Transverse colon (tissue), 4 donors: ENCODE measurements around the gene DLG2. TPM values are rescaled to one million over a fixed set of nuclear protein-coding genes. Genes with fewer than 3 reads are reported as not detected.
"Not testable (repeated sequence)": the region's sequence is repeated elsewhere in the genome, so short reads cannot be mapped to it uniquely, and the experiment has no call there.

ENCODE experiments used
- DNase-seq: peaks from one replicate; pipeline ENCODE4 v3.0.0-alpha.2; 2019
- H3K27ac ChIP-seq, 4 donors: fragments of 200-600 bp; sonication (generic); 2 replicates each; pipeline ENCODE4 v1.5.1; 2016 to 2018; ENCODE audit warnings: inconsistent platforms in 4 of 4
- H3K27me3 ChIP-seq: fragments of 200-600 bp; sonication (generic); 2 replicates; pipeline ENCODE4 v1.5.1; 2017; ENCODE audit warnings: inconsistent platforms
- H3K36me3 ChIP-seq, 4 donors: fragments of 200-600 bp; sonication (generic); 2 replicates each; pipeline ENCODE4 v1.5.1; 2017 to 2019; ENCODE audit warnings: inconsistent platforms in 4 of 4
- H3K4me1 ChIP-seq, 4 donors: fragments of 200-600 bp; sonication (generic); 2 replicates each; pipeline ENCODE4 v1.5.1; 2017 to 2020; ENCODE audit warnings: inconsistent platforms in 4 of 4
- H3K4me3 ChIP-seq, 4 donors: fragments of 200-600 bp; sonication (generic); 1 replicate in 1 of 4; 2 replicates in 3 of 4; pipeline versions ENCODE4 v1.5.1 to v1.6.1; 2017 to 2019; ENCODE audit warnings: inconsistent platforms in 4 of 4
- H3K9me3 ChIP-seq, 2 donors: fragments of 200-600 bp; sonication (generic); 2 replicates each; pipeline ENCODE4 v1.5.1; 2017 to 2019; ENCODE audit warnings: inconsistent platforms in 2 of 2
- CTCF ChIP-seq, 5 experiments: fragments of 200-600 bp in 3 of 5; fragments of 450-650 bp in 2 of 5; sonication (generic) in 3 of 5; IDR thresholded peaks; 1 replicate in 2 of 5; 2 replicates in 3 of 5; pipeline ENCODE4 v1.5.1; 2016 to 2017; ENCODE audit warnings: antibody characterized with exemption in 5 of 5, inconsistent platforms in 3 of 5, mild to moderate bottlenecking in 2 of 5, moderate library complexity in 1 of 5
- EP300 ChIP-seq: sonication (generic); formaldehyde crosslinking; IDR thresholded peaks from one replicate; pipeline ENCODE4 v1.6.1; 2017; ENCODE audit warnings: antibody characterized with exemption, low read depth
- POLR2A ChIP-seq: fragments of 450-650 bp; IDR thresholded peaks from one replicate; pipeline ENCODE4 v1.6.1; 2016; ENCODE audit warnings: antibody characterized with exemption, mild to moderate bottlenecking, moderate library complexity
- POLR2AphosphoS5 ChIP-seq, 3 donors: sonication (generic); formaldehyde crosslinking; IDR thresholded peaks; one replicate each; pipeline ENCODE4 v1.6.1; 2016; ENCODE audit warnings: antibody characterized with exemption in 3 of 3
- WGBS, 2 donors: methylation state at CpG; one replicate each; pipeline ENCODE4 v1.1.5; 2018; ENCODE audit warnings: low coverage in 1 of 2; 5-methylcytosine and 5-hydroxymethylcytosine counted together
- in situ Hi-C, 4 donors: fragments of 200-750 bp; cut with MboI; loops; one replicate each; pipeline versions ENCODE4 v1.15.0 to v1.15.1; 2017; ENCODE audit warnings: low sequenced_read_pairs in 3 of 4, low pct_ligation_motif_present in 1 of 4, low pct_unique_long_range_greater_than_20kb in 1 of 4
- intact Hi-C: fragments of 100-400 bp; cut with DNase I; formaldehyde crosslinking; loops from one replicate; pipeline ENCODE4 v1.15.1; 2023; ENCODE audit warnings: low total_unique reads
- total RNA-seq, 4 donors: library from RNA; depleted of rRNA; stranded (reverse); fragments of >200 nt; gene quantifications; one replicate each; pipeline ENCODE4 v1.1.0, GENCODE V29; 2016

DLG2 gene
- total RNA-seq, 4 donors from 2014 or later: 1.9 to 28.3 (median 3.7) TPM

GRCh38 chr11:85231588-85231987, 395.6 kb downstream of the DLG2 start:
- Histone ChIP-seq H3K4me3 (no peak overlapping the region), H3K27me3 (no peaks in the 10 kb centered on the region), H3K9me3 (peaks cover 0 to 5% of the 10 kb centered on the region in 2 donors), H3K4me1 (no peaks in the 10 kb centered on the region), H3K36me3 (no peaks in the 10 kb centered on the region), H3K27ac (no peak overlapping the region)
- in situ Hi-C loops (no loop called here), intact Hi-C loops (no loop called here)
- no peak for DNase-seq
- TF ChIP-seq POLR2A (no peak), EP300 (no peak), POLR2AphosphoS5 (IDR thresholded peaks at IDR 0.05) (no peak), CTCF (IDR thresholded peaks at IDR 0.05) (no peak)
- WGBS, 2 donors: 66 to 74% methylated on average over 4 of the region's 4 CpGs

- H3K27ac ChIP-seq, H3K4me3 ChIP-seq, H3K27me3 ChIP-seq, DNase-seq, H3K4me1 ChIP-seq, H3K9me3 ChIP-seq, intact Hi-C loops, in situ Hi-C loops, H3K36me3 ChIP-seq: not testable (repeated sequence)
- 89% methylated on average over 1 of the region's 1 CpG; no CpG with 5 or more reads in 1 of the 2 donors for WGBS, 2 donors
Observed at GRCh38 chr11:85229723-85230122, 397.4 kb downstream of the DLG2 start.

- no peak for TF ChIP-seq EP300
- TF ChIP-seq CTCF (IDR thresholded peaks at IDR 0.05): no peak
- no peak for TF ChIP-seq POLR2AphosphoS5 (IDR thresholded peaks at IDR 0.05)
- no peak for TF ChIP-seq POLR2A
- DNase-seq: no peak
- Histone ChIP-seq H3K36me3 (no peaks in the 10 kb centered on the region), H3K27ac (peak overlapping the region; percentile 18 to 65 (median 38)), H3K27me3 (no peaks in the 10 kb centered on the region), H3K4me1 (peaks cover 0 to 20% (median 2%) of the 10 kb centered on the region in 4 donors), H3K9me3 (peaks cover 0 to 1% of the 10 kb centered on the region in 2 donors), H3K4me3 (no peak overlapping the region)
- 29 to 35% methylated on average over 2 of the region's 2 CpGs for WGBS, 2 donors
- in situ Hi-C loops (no loop called here), intact Hi-C loops (no loop called here)
Observed at GRCh38 chr11:85196968-85197367, 430.2 kb downstream of the DLG2 start.

- 40 to 65% methylated on average over 3 of the region's 3 CpGs for WGBS, 2 donors
- Histone ChIP-seq H3K27me3 (no peaks in the 10 kb centered on the region), H3K9me3 (no peaks in the 10 kb centered on the region), H3K4me1 (peaks cover 0 to 20% (median 2%) of the 10 kb centered on the region in 4 donors), H3K36me3 (no peaks in the 10 kb centered on the region), H3K4me3 (no peak overlapping the region), H3K27ac (peak overlapping the region in 2 of 4 donors; percentile 49 to 65)
- no peak for DNase-seq
- intact Hi-C loops: no loop called here
- in situ Hi-C loops: no loop called here
- TF ChIP-seq EP300: no peak
- TF ChIP-seq POLR2A: no peak
- TF ChIP-seq POLR2AphosphoS5 (IDR thresholded peaks at IDR 0.05): no peak
- TF ChIP-seq CTCF (IDR thresholded peaks at IDR 0.05): no peak
Observed at GRCh38 chr11:85195934-85196333, 431.2 kb downstream of the DLG2 start.

- no peaks in the 10 kb centered on the region for H3K4me1 ChIP-seq
- no peaks in the 10 kb centered on the region for H3K9me3 ChIP-seq
- no peaks in the 10 kb centered on the region for H3K27me3 ChIP-seq
- TF ChIP-seq POLR2AphosphoS5 (IDR thresholded peaks at IDR 0.05) (no peak), EP300 (no peak), CTCF (IDR thresholded peaks at IDR 0.05) (no peak), POLR2A (no peak)
- H3K27ac ChIP-seq: no peak overlapping the region
- WGBS, 2 donors: 67 to 86% methylated on average over 1 of the region's 1 CpG
- H3K4me3 ChIP-seq: no peak overlapping the region
- DNase-seq: no peak
- intact Hi-C loops: no loop called here
- H3K36me3 ChIP-seq: no peaks in the 10 kb centered on the region
- in situ Hi-C loops: no loop called here
Observed at GRCh38 chr11:85187992-85188391, 439.2 kb downstream of the DLG2 start.
